T47D (cell line): ENCODE results near the gene RAB3C.

Experiments used
- DNase-seq, 2 experiments: peaks; one replicate each; pipeline versions ENCODE4 v3.0.0 to v3.0.0-alpha.2; 2011 to 2012; ENCODE audit warnings: low read depth in 1 of 2, low spot score in 1 of 2
- JUND ChIP-seq: IDR thresholded peaks from 2 replicates; pipeline ENCODE4 v1.6.1; 2012; ENCODE audit warnings: low read depth
- in situ Hi-C: cut with HindIII; loops from 2 replicates; pipeline ENCODE4 v1.10.0; 2016; ENCODE audit warnings: low sequenced_read_pairs, low pct_unique_long_range_greater_than_20kb

Gene RAB3C

GRCh38 chr5:58786711-58787303 lies 203.9 kb downstream of the RAB3C start:
- in situ Hi-C loops = no loop called here
- no peak for DNase-seq
- TF ChIP-seq JUND = no peak

- DNase-seq = no peak
- no peak for TF ChIP-seq JUND
- in situ Hi-C loops = no loop called here
Observed at GRCh38 chr5:58787987-58788386, 205.1 kb downstream of the RAB3C start.

DNA sequence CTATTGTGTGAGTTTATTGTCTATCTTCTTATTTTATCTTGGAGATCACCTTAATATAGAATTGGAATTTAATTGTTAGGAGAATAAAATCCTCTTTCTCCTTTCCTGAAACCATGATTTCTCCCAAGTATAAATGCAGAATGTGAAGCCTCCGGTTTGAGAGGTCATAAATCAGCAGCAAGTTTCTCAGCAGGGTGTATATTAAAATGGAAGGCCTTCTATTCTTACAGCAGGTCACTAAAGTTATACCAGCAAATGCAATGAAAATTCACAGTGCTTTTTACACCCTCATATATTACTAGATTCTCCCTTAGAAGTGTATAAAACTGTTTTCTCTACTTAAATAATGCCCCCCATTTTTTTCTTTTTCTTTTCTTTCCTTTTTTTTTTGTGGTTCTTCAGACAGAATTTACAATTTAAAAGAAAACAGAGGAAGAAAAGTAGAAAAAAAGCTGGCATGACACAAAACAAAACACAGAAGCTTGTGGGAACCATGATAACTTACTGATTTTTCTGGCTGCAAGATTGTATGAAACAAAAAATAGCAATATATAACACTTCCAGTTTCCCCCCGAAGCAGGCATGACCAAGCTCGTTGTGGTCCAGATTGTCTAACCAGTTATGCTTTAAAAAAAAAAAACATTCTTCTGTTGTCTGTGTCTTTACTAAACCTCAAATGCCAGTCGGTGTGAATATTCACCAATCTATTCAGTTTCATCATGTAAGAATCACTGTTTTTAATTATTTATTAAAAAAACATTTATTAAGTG lies 211.2 kb downstream of the RAB3C start:
- in situ Hi-C loops = no loop called here
- no peak for DNase-seq
- TF ChIP-seq JUND = no peak

DNA sequence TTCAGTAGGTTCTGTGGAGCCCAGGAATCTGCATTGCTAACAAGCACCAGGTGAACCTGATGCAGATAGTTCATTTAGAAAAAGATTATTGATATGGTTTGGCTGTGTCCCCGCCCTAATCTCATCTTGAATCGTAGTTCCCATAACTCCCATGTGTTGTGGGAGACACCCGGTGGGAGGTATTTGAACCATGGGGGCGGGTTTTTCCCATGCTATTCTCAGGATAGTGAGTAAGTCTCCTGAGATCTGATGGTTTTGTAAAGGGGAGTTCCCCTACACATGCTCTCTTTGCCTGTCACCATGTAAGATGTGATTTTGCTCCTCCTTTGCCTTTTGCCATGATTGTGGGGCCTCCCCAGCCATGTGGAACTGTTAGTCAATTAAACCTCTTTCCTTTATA lies 212.0 kb downstream of the RAB3C start:
- DNase-seq = no peak
- in situ Hi-C loops = no loop called here

DNA sequence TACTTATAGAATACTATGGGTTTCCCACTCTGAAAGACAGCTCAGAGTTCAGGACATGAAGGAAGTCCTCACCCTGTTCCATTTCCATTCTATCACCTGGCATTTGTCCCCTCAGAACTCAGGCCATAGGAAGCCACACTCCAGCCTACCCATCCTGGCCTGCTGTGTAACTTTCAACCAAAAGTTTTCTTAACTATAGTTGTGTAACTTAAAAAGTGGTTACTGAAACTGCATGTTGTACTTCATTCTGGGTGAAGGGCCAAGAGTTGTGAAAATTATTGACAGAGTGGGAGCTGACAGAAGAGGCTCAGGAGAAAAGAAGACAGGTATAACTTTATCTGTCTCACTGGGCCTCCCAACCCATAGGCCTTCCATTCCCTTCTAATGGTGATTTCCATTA lies 212.5 kb downstream of the RAB3C start:
- no peak for DNase-seq
- TF ChIP-seq JUND = no peak
- in situ Hi-C loops = no loop called here

More for the DNA sequence above, 212.0 kb downstream of the RAB3C start:
- TF ChIP-seq JUND = no peak

GRCh38 chr5:58797021-58797420 lies 214.1 kb downstream of the RAB3C start:
- no peak for TF ChIP-seq JUND
- DNase-seq = no peak
- in situ Hi-C loops = no loop called here

DNA sequence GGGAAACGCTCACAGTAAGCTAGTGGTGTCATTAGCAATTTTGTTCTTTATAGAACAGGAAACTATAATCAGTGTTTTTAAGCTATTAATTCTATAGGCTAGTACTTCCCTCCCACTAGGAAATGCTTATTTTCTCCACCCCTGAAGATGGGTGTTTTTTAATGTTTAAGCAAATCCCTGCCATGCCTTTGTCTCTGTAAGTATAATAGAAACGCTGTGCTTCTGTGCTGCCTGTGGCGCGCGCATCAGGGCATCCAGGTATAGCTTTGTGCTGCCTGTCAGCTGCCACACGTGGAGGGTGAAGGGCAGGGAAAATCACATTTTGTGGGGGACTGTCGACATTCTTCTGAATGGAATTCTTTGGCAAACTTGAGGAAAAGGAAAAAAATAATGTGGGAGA lies 217.5 kb downstream of the RAB3C start:
- in situ Hi-C loops = no loop called here
- no peak for TF ChIP-seq JUND

GRCh38 chr5:58800861-58801540 lies 218.1 kb downstream of the RAB3C start:
- no peak for DNase-seq
- TF ChIP-seq JUND = no peak
- in situ Hi-C loops = no loop called here

More for the DNA sequence above, 217.5 kb downstream of the RAB3C start:
- DNase-seq = no peak

GRCh38 chr5:58803056-58803455 lies 220.2 kb downstream of the RAB3C start:
- TF ChIP-seq JUND = no peak
- in situ Hi-C loops = no loop called here
- no peak for DNase-seq

- no peak for DNase-seq
- no peak for TF ChIP-seq JUND
- in situ Hi-C loops = no loop called here
Observed at GRCh38 chr5:58804291-58804690, 221.4 kb downstream of the RAB3C start.

DNA sequence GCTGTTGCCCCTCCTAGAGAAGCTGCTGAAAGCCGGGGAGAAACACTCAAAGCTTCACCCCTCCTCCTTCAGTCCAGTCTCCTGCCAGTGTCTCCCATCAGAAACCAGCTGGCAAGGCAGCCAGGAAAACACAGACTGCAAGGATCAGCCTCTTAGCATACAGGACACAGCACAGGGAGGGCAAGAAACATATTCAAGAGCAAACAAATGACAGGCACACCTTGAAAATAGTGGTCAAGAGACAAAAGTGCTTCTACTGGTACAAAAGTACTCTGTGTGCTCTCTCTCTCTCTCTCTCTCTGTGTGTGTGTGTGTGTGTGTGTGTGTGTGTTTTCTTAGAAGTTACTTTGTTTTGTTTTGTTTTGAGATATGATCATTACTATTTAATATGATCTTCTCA lies 227.2 kb downstream of the RAB3C start:
- in situ Hi-C loops = no loop called here
- TF ChIP-seq JUND = no peak
- no peak for DNase-seq

DNA sequence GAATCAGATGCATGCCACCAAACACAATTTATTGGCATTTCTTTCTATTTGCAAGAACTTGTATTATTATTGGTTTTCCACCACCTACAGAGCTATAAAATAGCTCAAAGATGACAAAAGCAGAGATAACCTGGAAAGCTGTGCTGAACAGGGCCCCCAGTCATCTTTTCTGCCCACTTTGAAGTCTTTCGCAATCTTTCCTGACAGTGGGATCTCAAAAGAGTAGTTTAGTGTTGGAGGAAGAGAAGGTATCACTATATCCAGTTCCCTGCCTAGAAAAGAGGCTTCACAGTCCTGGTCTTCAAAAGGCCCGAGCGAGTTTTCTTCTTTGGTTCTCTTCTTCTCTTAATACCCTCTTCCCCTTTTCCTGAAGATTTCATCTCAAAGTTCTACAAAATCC lies 231.0 kb downstream of the RAB3C start:
- no peak for TF ChIP-seq JUND
- no peak for DNase-seq
- in situ Hi-C loops = no loop called here

DNA sequence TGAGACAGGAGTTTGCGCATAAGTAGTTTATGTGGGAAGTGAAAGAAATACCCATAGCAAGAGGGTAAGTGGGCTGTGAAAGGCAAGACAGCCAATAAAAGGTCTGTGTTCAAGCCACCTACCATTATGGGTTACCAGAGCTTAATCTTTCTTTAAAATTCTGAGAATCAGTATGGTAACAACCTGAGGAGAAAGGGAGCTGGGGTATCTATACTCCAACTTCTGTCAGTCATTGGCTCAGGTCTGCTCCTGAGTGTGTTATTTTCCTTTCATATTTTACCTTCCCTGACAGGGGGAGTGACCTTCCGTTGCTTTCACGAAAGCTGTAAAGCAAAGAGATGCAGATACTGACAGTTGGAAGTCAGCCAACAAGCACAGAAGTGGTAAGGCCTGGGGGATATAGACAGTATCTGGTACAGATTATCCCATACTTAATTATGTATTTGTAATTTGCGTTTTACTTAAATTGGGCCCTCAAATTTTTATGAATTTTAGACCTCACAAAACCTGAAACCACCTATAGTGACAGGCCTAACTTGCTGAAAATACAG lies 233.4 kb downstream of the RAB3C start:
- no peak for TF ChIP-seq JUND
- DNase-seq = no peak
- in situ Hi-C loops = no loop called here
